Smooth muscle cell (in vitro differentiated cells): ENCODE measurements around the gene CABP7. TPM values are rescaled to one million over a fixed set of nuclear protein-coding genes. Genes with fewer than 3 reads are reported as not detected.
A peak's percentile ranks its signal among the peaks of the same experiment; 100 is the strongest.

Experiments used
- DNase-seq: peaks from one replicate; lab custom pipeline; 2025; ENCODE audit not compliant: unreplicated experiment; lab: John Stamatoyannopoulos, UW
- H2AFZ ChIP-seq: fragments of 200-600 bp; sonication (generic); 2 replicates; pipeline ENCODE4 v1.6.0; 2016; ENCODE audit warnings: antibody characterized with exemption, low read depth, mild to moderate bottlenecking
- H3F3A ChIP-seq: fragments of 200-600 bp; sonication (generic); 2 replicates; pipeline ENCODE4 v1.6.0; 2017; ENCODE audit warnings: antibody characterized with exemption, low read depth
- H3K27ac ChIP-seq: fragments of 200-600 bp; sonication (generic); 2 replicates; pipeline ENCODE4 v1.5.1; 2016; ENCODE audit warnings: low read depth, mild to moderate bottlenecking
- H3K27me3 ChIP-seq: fragments of 200-600 bp; sonication (generic); 2 replicates; pipeline ENCODE4 v1.6.1; 2016; ENCODE audit warnings: low read depth, mild to moderate bottlenecking
- H3K36me3 ChIP-seq: fragments of 200-600 bp; sonication (generic); 2 replicates; pipeline ENCODE4 v1.5.1; 2016; ENCODE audit warnings: low read depth
- H3K4me1 ChIP-seq: fragments of 200-600 bp; sonication (generic); 2 replicates; pipeline ENCODE4 v1.5.1; 2016; ENCODE audit warnings: low read depth
- H3K4me2 ChIP-seq: fragments of 200-600 bp; sonication (generic); 2 replicates; pipeline ENCODE4 v1.6.0; 2016; ENCODE audit warnings: mild to moderate bottlenecking
- H3K4me3 ChIP-seq: fragments of 200-600 bp; sonication (generic); 2 replicates; pipeline ENCODE4 v1.5.1; 2016; ENCODE audit warnings: mild to moderate bottlenecking
- H3K79me2 ChIP-seq: fragments of 200-600 bp; sonication (generic); 2 replicates; pipeline ENCODE4 v1.6.0; 2016; ENCODE audit warnings: low read depth, mild to moderate bottlenecking
- H3K9ac ChIP-seq: fragments of 200-600 bp; sonication (generic); 2 replicates; pipeline ENCODE4 v1.6.0; 2016; ENCODE audit warnings: low read depth
- H3K9me3 ChIP-seq: fragments of 200-600 bp; sonication (generic); replicated peaks from 2 replicates; pipeline ENCODE4 v1.5.1; 2016; ENCODE audit warnings: low read depth
- H4K20me1 ChIP-seq: fragments of 200-600 bp; sonication (generic); 2 replicates; pipeline ENCODE4 v1.6.0; 2016; ENCODE audit warnings: low read depth
- WGBS: methylation state at CpG from one replicate; pipeline ENCODE4 v1.1.7; 2016; ENCODE audit warnings: low lambda C conversion rate; 5-methylcytosine and 5-hydroxymethylcytosine counted together
- polyA plus RNA-seq: library from polyadenylated mRNA; unstranded; fragments of >200 nt; fragmentation: Nextera tagmentation; extraction: Ambion mirVana; gene quantifications from 2 replicates; pipeline ENCODE4 v1.2.1, GENCODE V29; 2016
- total RNA-seq: library from RNA; depleted of rRNA; stranded (reverse); fragments of >200 nt; gene quantifications from 2 replicates; pipeline ENCODE4 v1.2.3, GENCODE V29; 2014
- TF ChIP-seq, protein P1 (sequence below): fragments of 200-600 bp; sonication (generic); IDR thresholded peaks from 2 replicates; pipeline ENCODE4 v1.5.1; 2017; ENCODE audit warnings: borderline replicate concordance, mild to moderate bottlenecking, antibody characterized with exemption; ENCODE audit not compliant: insufficient read depth, poor library complexity, severe bottlenecking

The CABP7 gene
- total and polyA plus RNA-seq, 2 experiments from 2014 or later, result not detected

DNA sequence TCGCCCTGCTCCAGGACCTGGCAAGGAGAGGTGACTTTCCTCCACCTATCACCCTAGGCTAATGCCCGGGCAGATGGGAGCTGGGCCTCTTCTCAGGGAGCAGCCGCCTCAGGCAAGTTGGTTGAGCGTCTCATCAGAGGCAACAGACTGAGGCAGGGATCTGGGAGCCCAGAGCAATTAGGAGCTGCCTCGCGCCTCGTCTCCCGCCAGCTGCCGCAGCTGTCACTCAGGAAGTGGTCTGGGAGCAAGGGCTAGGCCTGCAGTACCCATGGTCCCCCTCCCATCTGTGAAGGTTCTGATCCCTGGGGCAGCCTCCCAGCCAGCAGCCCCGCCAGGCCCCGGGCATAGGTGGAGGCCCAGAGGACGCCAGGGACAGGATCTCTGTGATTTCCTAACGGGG, 4.6 kb upstream of the CABP7 start:
- H3K79me2 ChIP-seq, result no peaks in the 10 kb centered on the region
- H3K36me3 ChIP-seq, result no peaks in the 10 kb centered on the region
- DNase-seq, result no peak
- no peak overlapping the region for H2AFZ ChIP-seq
- no peak overlapping the region for H3K27ac ChIP-seq
- WGBS, result 77% methylated on average over 13 of the region's 13 CpGs
- H3K9ac ChIP-seq, result no peak overlapping the region
- no peaks in the 10 kb centered on the region for H4K20me1 ChIP-seq
- no peaks in the 10 kb centered on the region for H3K4me1 ChIP-seq
- no peaks in the 10 kb centered on the region for H3F3A ChIP-seq
- peaks cover 39% of the 10 kb centered on the region for H3K27me3 ChIP-seq
- TF ChIP-seq, protein P1, sequence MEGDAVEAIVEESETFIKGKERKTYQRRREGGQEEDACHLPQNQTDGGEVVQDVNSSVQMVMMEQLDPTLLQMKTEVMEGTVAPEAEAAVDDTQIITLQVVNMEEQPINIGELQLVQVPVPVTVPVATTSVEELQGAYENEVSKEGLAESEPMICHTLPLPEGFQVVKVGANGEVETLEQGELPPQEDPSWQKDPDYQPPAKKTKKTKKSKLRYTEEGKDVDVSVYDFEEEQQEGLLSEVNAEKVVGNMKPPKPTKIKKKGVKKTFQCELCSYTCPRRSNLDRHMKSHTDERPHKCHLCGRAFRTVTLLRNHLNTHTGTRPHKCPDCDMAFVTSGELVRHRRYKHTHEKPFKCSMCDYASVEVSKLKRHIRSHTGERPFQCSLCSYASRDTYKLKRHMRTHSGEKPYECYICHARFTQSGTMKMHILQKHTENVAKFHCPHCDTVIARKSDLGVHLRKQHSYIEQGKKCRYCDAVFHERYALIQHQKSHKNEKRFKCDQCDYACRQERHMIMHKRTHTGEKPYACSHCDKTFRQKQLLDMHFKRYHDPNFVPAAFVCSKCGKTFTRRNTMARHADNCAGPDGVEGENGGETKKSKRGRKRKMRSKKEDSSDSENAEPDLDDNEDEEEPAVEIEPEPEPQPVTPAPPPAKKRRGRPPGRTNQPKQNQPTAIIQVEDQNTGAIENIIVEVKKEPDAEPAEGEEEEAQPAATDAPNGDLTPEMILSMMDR, result no peak
- H3K4me3 ChIP-seq, result no peak overlapping the region
- no peak overlapping the region for H3K4me2 ChIP-seq
- H3K9me3 ChIP-seq, result no peaks in the 10 kb centered on the region

DNA sequence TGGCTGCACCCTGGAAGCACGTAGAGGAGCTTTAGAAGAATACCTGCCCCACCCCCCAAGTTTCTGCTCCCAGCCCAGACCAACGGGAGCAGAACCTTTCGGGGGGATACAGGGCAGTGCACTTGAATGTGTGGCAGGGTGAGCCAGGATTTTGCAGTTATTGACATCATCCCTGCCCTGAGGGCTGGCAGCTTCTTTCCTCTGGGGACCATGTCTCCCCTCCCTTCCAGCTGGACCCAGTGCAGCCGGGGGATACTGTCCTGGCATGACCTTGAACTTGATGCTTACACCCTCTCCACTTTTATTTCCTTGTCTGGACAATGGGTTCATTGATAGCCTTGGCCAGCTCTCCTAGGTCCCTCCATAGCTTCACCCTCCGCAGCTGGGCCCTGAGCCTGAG, 4.1 kb upstream of the CABP7 start:
- TF ChIP-seq, protein P1, result no peak

DNA sequence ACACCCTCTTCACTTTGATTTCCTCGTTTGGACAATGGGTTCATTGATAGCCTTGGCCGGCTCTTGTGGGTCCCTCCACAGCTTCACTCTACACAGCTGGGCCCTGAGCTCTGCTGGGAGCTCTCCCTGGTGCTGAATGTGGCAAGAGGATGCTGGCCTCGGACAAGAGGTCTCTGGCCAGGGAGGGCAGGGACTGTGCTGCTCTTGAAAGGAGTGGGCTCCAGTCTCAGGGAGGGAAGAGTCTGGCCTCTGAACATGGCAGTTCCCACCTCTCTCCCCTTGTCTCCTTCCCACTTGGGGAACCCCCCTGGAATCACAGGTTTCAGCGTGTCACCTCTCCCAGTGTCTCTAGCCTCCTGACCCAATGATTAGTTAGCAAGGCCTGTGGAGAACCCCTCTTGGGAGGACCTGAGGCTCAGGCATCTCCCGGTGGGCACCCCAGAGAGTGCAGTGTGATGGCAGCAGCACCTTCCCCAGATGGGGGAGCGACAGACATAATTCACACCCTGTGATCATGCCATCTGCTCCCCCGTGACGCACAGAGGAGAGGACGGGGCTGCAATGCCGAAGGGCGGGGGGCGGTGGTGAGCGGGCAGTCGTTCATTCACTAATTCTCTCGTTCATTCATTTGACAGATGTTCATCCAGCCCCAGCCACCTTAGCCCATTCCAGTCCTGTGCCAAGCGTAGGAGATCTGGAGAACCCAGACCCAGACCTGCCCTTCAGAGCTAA, 2.8 kb upstream of the CABP7 start:
- peaks cover 54% of the 10 kb centered on the region for H3K27me3 ChIP-seq
- DNase-seq, result peak; percentile 38

More for the DNA sequence above, 4.1 kb upstream of the CABP7 start:
- no peak overlapping the region for H3K4me3 ChIP-seq
- H2AFZ ChIP-seq, result no peak overlapping the region
- H3K79me2 ChIP-seq, result no peaks in the 10 kb centered on the region
- 87% methylated on average over 5 of the region's 5 CpGs for WGBS
- H3K36me3 ChIP-seq, result no peaks in the 10 kb centered on the region
- H3K9me3 ChIP-seq, result no peaks in the 10 kb centered on the region
- no peak overlapping the region for H3K4me2 ChIP-seq
- H3K27ac ChIP-seq, result no peak overlapping the region
- H4K20me1 ChIP-seq, result no peaks in the 10 kb centered on the region
- H3K4me1 ChIP-seq, result no peaks in the 10 kb centered on the region
- DNase-seq, result no peak
- H3K27me3 ChIP-seq, result peaks cover 43% of the 10 kb centered on the region
- H3F3A ChIP-seq, result no peaks in the 10 kb centered on the region
- H3K9ac ChIP-seq, result no peak overlapping the region

More for the DNA sequence above, 2.8 kb upstream of the CABP7 start:
- H2AFZ ChIP-seq, result no peak overlapping the region
- 71% methylated on average over 16 of the region's 16 CpGs for WGBS
- H3K4me1 ChIP-seq, result peaks cover 3% of the 10 kb centered on the region
- H3K79me2 ChIP-seq, result no peaks in the 10 kb centered on the region
- no peaks in the 10 kb centered on the region for H3K36me3 ChIP-seq
- TF ChIP-seq, protein P1, result no peak
- H4K20me1 ChIP-seq, result no peaks in the 10 kb centered on the region
- H3K9me3 ChIP-seq, result no peaks in the 10 kb centered on the region
- H3K27ac ChIP-seq, result no peak overlapping the region
- no peak overlapping the region for H3K9ac ChIP-seq
- no peak overlapping the region for H3K4me2 ChIP-seq
- H3F3A ChIP-seq, result no peaks in the 10 kb centered on the region
- no peak overlapping the region for H3K4me3 ChIP-seq
